ENCODE data around the gene BLTP3B.

Gene BLTP3B

DNA sequence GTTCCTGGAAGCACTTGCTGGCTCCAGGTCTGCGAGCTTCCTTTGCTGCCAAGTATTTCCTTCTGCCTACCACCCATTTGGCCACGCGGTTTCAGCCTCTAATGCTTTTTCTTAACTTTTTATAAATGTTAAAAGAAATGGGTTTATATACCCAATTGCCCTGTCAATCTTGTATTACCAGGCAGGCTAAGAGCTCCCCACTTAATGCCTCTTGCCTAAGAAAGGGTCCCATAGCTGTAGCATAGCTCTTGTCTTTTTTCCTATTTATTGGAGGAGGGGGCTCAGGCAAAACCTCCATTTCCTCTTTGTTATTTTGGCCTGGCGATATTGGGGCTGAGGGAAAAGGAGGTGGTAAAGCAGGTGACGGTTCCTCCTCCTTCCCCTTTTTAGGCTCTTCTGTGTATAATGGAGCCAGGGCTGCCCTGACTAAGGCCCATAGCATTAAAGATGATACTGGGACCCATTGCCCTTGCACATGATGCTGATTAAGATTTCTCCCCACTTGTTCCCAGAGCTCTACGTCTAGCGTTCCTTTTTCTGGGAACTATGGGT lies 21.6 kb upstream of the BLTP3B start:
- DNase-seq (ENCODE audit: low read depth, low spot score): no peak

DNA sequence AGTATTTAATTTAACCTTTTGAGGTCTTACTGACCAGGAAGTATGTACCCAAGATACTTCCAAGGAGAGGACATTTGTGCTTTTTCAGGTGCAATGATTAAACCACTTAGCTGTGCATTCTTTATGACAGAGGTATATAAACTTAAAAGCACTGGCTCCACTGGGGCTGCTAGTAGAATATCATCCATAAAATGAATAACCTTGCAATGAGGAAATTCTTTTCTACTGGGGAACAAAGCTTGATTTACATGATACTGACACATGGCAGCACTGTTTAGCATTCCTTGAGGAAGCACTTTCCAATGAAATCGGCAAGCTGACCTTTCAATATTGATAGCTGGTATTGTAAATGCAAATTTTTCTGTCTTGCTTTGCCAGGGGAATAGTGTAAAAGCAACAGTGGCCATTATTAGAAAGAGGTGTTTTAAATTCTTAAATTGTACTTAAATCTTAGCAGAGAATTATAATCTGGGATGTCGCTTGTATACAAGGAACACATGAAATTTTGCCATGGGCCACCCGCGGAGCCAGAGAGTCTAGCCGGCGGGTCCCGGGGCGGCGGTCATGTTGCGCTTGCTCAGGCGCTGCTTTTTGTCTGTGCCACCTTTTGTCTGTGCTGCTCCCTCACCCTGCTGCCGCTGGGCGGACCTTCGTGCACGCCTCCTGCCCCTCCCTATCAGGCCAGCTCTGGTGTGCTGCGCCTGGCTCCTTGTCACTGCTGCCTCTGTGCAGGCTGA lies 20.9 kb upstream of the BLTP3B start:
- peak; percentile 26 for DNase-seq (ENCODE audit: low read depth, low spot score)

- no peak for DNase-seq (ENCODE audit: low read depth, low spot score)
Measured at GRCh38 chr12:100159391-100160104, 16.9 kb upstream of the BLTP3B start.

GRCh38 chr12:100158535-100158934 lies 15.9 kb upstream of the BLTP3B start:
- no peak for DNase-seq (ENCODE audit: low read depth, low spot score)

- DNase-seq (ENCODE audit: low read depth, low spot score): no peak
Measured at GRCh38 chr12:100157427-100157821, 14.8 kb upstream of the BLTP3B start.

DNA sequence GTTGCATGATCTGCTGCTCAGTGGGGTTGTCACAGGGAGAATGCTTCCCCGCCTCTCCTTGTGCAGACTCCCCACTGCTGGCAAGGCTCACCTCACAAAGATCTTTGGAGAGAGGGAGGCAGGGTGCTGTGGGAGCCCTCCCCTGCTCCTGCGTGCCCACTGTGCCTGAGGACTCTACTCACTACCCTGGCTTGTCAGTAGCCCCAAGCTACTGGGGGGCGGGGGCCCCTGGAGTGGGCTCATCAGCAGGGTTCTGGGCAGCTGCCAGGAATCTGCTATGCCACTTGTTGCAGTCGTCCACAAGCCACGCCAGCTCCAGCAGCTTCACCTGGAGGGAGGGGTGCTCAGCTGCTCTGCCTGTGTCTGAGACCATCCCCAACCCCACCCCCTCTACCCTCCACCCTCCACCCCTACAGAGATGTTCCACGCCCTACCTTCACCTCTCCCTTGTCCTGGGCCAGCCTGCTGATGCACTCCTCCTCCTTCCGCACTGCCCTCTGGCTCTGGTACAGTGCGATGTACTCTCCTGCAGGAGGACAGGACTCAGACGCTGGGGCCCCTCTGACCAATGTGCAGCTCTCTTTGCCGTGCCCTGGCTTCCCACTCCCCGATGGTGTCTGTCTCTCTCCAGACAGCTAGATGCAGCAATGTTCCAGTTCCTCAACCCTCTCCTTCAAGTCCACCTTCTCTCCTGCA lies 14.2 kb upstream of the BLTP3B start:
- no peak for DNase-seq (ENCODE audit: low read depth, low spot score)

DNA sequence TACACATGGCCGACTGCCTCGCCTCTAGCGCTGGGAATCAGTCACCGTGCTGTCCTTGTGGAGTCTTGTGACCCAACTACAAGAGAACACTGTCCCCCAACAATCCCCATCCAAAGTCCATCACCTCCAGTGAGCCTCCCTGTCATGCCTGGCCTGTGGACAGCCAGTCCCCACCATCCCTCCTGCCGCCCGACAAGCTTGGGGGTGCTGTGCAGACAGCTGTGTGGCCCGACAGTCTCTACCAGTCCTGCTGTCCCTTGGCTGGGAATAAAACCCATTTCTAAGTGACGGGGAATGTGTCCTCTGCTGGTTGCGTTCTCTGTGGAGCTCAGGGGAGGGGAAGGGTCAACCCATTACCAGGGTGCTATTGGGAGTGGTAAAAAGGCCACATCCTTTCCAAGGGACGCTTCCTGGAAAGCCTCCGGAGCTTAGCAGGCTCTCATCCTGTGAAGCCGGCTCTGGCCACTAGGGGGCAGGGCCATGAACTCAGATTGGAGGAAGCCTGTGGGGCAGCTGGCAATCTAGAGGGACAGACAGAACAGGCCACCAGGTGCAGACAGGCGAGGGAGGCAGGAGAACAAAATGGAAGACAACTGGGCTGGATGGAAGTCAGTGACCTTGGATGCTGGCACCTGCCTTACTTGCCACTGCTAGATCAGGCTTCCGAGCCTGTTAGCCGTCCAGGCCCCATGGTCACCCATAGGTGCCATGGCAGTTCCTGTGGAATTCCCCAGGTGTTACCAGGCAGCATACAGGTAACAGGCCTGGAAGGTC lies 12.0 kb upstream of the BLTP3B start:
- DNase-seq (ENCODE audit: low read depth, low spot score): peak; percentile 53

- no peak for DNase-seq (ENCODE audit: low read depth, low spot score)
Measured at GRCh38 chr12:100153131-100153530, 10.5 kb upstream of the BLTP3B start.

DNA sequence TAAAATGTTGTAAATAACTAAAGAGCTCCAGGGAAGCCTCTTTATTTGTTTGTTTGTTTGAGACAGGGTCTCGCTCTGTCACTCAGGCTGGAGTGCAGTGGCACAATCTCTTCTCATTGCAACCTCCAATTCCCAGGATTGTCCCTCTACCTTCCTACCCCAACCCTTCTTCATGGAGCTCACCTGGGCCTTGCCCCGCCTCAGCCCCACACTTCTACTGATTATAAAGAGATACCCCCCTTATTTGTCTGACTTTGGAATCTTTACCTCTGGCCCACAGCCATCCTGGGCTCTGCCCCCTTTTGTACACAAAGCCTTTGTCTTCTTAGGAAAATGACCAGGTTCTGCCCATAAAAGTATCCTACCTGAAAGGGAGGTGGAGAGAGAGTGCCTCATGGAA lies 9.1 kb upstream of the BLTP3B start:
- DNase-seq (ENCODE audit: low read depth, low spot score): no peak

DNA sequence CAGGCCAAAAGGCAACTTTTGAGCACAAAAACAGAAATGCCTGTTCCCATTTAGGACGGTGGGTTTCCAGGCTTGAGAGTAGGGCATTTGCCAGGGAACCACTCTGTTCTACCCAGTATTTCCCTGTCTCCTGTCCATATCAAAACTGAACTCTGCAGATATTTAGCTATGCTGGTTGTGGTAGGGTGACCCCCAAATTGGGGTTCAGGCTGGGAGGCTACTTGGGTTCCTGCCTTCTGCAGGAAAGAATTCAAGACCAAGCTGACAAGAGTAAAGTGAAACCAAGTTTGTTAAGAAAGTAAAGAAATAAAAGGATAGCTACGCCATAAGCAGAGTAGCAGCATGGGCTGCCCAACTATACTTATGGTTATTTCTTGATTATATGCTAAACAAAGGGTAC lies 3.6 kb upstream of the BLTP3B start:
- no peak for DNase-seq (ENCODE audit: low read depth, low spot score)

DNA sequence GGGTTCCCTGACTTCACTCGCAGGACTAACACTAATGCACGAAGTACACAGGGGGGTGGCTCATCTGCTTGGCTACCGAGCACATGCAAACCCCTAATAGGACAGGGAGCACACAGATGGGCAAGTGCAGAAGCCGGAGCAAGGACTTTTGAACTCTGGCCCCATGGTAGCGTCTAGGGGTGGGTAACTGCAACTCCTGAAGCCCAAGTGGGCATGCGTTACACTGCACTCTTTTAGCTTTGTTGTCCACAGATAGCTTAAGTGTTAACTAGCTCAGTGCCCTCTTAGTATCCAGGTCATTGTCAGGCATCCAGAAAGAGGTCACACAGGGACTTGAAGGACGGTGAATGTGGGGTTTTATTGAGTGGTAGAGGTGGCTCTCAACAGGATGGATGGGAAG lies 3.0 kb upstream of the BLTP3B start:
- no peak for DNase-seq (ENCODE audit: low read depth, low spot score)

DNA sequence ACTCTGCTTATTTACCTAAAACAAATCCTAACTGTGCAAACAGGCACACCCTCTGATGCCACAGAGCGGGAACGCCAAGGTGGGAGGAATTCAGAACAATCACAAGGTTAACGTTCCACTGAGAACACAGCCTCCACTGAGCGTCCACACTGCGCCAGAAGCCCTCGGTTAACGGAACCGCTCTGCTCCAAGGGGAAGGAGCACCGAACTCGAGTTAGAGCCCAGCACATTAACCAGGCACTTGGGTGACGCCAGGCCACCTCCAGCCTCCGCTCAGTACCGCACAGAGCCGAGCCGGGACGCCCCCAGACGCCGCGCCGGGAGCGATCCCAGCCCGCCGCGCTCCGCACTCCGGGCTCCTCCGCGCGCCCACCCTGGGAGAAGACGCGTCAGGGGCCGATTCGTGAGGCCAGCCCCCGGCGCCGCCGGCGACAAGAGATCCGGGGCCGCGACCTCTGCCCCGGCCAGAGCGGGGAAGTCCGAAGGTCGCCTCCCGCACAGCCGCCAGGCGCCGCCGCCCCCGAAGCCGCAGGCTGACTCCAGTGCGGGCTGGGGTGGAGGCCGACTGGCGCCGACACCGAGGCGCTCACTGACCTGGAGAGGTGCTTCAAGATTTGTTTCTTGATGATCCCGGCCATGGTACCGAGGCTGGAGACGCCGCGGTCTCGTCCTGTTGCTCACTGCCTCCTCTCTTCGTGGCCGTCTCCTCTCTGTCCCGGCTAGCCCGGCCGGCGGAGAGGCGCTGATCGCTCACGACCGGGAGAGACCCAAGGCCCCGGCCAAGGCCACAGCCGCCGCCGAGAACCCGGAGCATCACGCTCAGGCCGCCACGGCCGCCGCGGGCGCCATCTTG lies 450 bp downstream of the BLTP3B start:
- no peak for DNase-seq (ENCODE audit: low read depth, low spot score)

GRCh38 chr12:100141666-100141997 lies 1.0 kb downstream of the BLTP3B start:
- no peak for DNase-seq (ENCODE audit: low read depth, low spot score)

DNA sequence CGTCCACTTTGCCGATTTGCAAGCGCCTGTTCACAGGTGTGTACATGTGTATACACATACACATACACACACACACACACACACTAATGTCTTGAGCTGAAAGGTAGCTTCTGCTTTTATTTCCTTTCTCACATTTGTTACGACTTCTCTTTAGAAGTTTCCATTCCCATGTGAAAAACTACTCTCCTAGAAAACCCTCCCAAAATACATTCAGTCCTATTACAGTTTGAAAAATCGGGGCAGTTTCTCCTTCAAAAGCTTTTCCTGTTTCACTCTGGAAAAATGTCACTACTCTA lies 3.9 kb downstream of the BLTP3B start:
- DNase-seq (ENCODE audit: low read depth, low spot score): no peak

DNA sequence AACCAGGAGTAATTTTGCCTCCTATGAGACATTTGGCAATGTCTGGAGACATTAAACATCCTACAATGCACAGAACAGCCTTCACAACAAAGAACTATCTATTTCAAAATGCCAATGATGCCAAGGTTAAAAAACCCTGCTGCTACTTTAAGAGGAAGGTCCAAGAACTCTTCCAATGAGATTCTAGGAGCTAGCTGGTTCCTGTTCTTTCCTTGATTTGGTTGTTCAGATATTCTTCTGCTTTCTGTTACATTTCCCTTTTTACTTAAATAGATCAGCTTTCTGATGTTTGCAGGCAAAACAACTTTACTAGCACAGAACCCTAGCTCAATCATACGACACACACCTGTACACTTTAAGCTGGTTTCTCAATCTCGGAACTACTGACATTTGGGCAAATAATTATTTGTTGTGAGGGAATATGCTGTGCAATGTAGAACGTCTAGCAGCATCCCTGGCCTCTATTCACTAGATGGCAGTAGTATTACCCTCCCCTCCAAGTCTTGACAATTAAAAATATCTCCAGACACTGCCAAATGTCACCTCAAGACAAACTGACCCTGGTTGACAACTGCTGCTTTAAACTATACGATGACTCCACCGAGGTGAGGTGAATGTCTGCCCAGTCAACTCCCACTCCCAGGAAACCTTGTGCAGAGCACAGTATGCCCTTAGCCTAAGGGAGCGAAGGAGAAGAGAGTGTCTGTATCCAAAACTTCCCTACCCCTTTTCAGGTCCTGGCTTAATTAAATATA lies 4.4 kb downstream of the BLTP3B start:
- no peak for DNase-seq (ENCODE audit: low read depth, low spot score)

- no peak for DNase-seq (ENCODE audit: low read depth, low spot score)
Measured at GRCh38 chr12:100133200-100133599, 9.5 kb downstream of the BLTP3B start.

DNA sequence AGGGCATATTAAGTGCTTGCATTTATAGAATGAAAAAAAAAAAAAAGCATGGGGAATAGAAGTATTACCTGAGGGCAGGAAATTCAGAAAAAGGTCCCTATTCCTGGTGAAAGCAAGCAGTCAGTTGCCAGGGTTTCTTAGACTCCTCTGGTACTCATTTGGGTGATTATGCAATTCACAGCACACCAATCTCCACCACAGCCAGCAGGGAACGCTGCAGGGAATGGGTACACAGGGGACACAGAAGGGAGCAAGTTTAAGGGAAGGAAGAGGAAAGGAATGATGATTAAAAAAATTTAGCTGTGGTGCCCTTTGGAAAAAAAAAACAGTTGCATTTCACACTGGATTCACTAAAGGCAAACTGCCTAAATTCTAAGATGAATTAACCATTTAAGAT lies 14.2 kb downstream of the BLTP3B start:
- no peak for DNase-seq (ENCODE audit: low read depth, low spot score)

GRCh38 chr12:100127766-100128511 lies 14.7 kb downstream of the BLTP3B start:
- no peak for DNase-seq (ENCODE audit: low read depth, low spot score)

- no peak for DNase-seq (ENCODE audit: low read depth, low spot score)
Measured at GRCh38 chr12:100123316-100124095, 19.2 kb downstream of the BLTP3B start.
